HG03095 (cell line): ENCODE data around the gene LAX1.

ENCODE experiments used
- ATAC-seq: cut with Tn5 transposase; IDR thresholded peaks from one replicate; pipeline ENCODE4 v1.9.1; 2021; ENCODE audit warnings: moderate library complexity; ENCODE audit not compliant: unreplicated experiment

LAX1 gene

DNA sequence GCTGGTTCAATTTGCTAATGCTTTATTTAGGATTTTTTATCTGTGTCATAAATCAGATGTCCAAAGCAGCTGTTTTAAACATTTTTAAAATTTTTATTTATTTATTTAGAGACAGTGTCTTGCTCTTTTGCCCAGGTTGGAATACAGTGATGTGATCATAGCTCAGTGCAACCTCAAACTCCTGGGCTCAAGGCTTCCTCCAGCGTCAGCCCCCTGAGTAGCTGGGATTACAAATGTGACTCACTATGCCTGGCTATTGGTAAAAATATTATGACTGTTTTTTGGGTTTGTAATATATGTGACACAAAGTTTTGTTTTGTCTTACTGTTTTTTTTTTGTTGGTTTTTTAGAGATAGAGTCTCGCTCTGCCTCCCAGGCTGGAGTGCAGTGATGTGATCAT lies 42.2 kb downstream of the LAX1 start:
- no peak for ATAC-seq

DNA sequence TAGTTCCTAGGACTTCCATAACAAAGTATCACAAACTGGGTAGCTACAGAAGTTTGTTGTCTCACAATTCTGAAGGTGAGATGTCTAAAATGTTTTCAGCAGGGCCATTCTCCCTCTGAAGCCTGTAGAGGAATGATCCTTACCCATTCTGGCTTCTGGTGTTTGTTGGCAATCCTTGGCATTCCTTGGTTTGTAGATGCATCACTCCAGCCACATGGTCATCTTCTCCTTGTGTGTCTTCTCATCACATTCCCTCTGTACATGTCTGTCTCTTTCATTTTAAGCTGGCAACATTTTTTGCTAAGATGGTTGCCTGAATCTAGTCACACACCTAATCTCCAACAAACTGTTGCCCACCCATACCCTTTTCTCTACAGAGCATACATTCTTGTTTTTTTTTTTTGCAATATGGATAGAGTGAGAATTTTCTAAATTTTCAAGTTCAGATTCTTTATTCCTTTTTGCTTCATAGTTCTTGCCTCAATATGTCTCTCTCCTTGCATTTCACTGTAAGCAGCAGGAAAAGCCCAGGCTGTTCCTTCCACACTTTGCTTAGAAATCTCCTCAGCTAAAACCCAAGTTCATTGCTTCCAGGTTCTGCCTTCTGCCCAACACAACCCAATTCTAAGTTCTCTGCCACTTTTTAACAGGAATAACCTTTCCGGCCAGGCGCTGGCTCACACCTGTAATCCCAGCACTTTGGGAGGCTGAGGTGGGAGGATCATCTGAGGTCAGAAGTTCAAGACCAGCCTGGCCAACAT lies 48.8 kb downstream of the LAX1 start:
- no peak for ATAC-seq

DNA sequence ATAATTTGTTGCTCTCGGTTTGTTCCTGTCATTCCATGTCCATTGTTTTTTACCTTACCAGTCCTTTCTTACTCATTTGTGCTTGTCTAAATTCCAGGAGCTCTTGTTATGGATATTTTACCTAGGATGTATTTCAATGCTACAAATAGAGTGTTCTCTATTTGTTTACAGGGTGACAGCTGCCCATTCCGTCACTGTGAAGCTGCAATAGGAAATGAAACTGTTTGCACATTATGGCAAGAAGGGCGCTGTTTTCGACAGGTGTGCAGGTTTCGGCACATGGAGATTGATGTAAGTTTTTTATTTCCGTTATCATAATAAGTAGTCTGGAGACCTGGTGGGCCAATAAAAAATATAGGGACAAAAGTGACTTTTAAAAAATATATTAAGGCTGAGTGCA lies 53.4 kb downstream of the LAX1 start:
- no peak for ATAC-seq

DNA sequence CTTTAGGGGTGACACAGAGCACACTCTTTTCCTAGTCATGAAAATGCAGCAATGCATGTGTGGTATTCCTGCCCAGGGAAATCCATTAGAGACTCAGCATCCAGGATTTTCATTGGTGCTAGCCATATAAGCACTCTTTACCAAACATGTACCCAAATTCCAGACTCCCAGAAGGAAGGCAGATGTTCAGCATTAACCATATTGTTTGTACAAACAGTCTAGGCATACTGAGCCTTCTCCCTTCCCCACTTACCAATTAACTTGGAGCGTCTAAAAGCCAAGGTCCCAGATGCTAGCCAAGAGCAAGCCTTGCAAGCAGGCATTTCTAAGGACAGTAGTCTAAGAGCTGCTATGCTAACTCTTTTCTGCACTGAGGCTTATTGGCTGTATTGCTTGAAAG lies 58.3 kb downstream of the LAX1 start:
- ATAC-seq = no peak
